Glutamatergic neuron (in vitro differentiated cells): ENCODE data around the gene GALNT17. TPM values are rescaled to one million over a fixed set of nuclear protein-coding genes. Genes with fewer than 3 reads are reported as not detected.

Source experiments
- DNase-seq: peaks from one replicate; pipeline ENCODE4 v3.0.0; 2022
- H3K27ac Mint-ChIP-seq: one replicate; pipeline ENCODE4 v1.8.0; 2020; ENCODE audit warnings: mild to moderate bottlenecking, mixed read lengths, inconsistent platforms; ENCODE audit not compliant: unreplicated experiment
- H3K27me3 Mint-ChIP-seq: one replicate; pipeline ENCODE4 v1.8.0; 2020; ENCODE audit warnings: mild to moderate bottlenecking, moderate library complexity, mixed read lengths, inconsistent platforms; ENCODE audit not compliant: unreplicated experiment
- H3K36me3 Mint-ChIP-seq: one replicate; pipeline ENCODE4 v1.8.0; 2020; ENCODE audit warnings: mild to moderate bottlenecking, mixed read lengths, inconsistent platforms; ENCODE audit not compliant: unreplicated experiment
- H3K4me1 Mint-ChIP-seq: one replicate; pipeline ENCODE4 v1.8.0; 2020; ENCODE audit warnings: mild to moderate bottlenecking, low read depth, mixed read lengths, inconsistent platforms; ENCODE audit not compliant: unreplicated experiment
- H3K4me3 Mint-ChIP-seq: one replicate; pipeline ENCODE4 v1.8.0; 2020; ENCODE audit warnings: mild to moderate bottlenecking, mixed read lengths, inconsistent platforms; ENCODE audit not compliant: unreplicated experiment
- H3K9me3 Mint-ChIP-seq: one replicate; pipeline ENCODE4 v1.8.0; 2020; ENCODE audit warnings: mild to moderate bottlenecking, moderate library complexity, mixed read lengths, inconsistent platforms; ENCODE audit not compliant: unreplicated experiment
- total RNA-seq: library from RNA; stranded (reverse); fragmentation: NEBNext Ultra II Directional; extraction: Animal tissue kit (Norgen Biotek cat#: 25700); gene quantifications from one replicate; pipeline ENCODE4 v1.2.1, GENCODE V29; 2021; ENCODE audit not compliant: unreplicated experiment
- TF ChIP-seq, protein P1 (sequence below): fragments of 200-600 bp; sonication (generic); IDR thresholded peaks from one replicate; pipeline ENCODE4 v1.5.0; 2021; ENCODE audit not compliant: partially characterized antibody, unreplicated experiment

GALNT17 gene
- total RNA-seq, 1 donor from 2014 or later, result 42.0 TPM

DNA sequence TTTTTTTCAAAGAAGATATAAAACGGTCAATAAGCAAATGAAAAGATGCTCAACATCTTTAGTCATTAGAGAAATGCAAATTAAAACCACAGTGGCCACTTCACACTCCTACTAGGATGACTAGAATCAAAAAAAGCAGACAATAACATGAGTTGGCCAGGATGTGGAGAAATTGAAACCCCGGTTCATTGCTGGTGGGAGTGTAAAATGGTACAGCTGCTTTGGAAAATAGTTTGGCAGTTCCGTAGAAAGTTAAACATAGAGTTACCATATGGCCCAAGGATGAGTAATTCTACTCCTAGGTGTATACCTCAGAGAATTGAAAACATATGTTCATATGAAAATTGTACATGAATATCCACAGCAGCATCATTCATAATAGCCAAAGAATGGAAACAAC, 573.3 kb downstream of the GALNT17 start:
- H3K27me3 Mint-ChIP-seq, result no peaks in the 10 kb centered on the region
- TF ChIP-seq, protein P1, sequence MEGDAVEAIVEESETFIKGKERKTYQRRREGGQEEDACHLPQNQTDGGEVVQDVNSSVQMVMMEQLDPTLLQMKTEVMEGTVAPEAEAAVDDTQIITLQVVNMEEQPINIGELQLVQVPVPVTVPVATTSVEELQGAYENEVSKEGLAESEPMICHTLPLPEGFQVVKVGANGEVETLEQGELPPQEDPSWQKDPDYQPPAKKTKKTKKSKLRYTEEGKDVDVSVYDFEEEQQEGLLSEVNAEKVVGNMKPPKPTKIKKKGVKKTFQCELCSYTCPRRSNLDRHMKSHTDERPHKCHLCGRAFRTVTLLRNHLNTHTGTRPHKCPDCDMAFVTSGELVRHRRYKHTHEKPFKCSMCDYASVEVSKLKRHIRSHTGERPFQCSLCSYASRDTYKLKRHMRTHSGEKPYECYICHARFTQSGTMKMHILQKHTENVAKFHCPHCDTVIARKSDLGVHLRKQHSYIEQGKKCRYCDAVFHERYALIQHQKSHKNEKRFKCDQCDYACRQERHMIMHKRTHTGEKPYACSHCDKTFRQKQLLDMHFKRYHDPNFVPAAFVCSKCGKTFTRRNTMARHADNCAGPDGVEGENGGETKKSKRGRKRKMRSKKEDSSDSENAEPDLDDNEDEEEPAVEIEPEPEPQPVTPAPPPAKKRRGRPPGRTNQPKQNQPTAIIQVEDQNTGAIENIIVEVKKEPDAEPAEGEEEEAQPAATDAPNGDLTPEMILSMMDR, result no peak

DNA sequence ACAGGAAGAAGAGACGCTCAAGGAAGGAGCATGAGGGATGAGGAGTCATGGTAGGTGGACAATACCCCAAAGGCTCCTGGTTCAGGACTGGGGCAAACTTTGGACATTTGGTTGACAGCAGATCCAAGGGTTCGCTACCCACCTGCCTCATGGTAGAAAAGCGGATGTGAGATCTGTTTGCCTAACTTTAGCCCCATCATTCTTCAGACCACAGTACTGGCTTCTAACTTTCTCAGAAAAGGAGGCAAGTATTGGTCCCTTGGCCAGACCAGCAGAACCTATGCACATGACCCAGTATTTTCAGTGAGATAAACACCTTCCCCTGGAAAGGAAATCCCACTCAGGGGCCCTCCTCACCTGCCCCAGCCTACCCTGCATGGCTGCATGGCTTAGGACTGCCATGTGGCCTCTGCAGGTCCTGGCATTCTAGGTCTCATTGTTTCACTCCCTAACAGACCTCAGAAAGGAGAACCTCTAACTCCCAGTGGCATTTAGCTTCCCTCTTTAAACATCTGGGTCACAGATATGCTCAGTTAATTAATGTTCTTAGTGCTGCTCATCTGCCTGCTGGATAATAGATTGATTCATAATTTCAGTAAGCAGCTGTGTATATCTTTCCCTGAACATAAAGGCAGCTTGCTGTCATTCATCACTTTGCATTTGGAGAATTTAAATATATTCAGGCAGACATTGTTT, 574.1 kb downstream of the GALNT17 start:
- no peak for DNase-seq
- TF ChIP-seq, protein P1, result no peak
- H3K4me3 Mint-ChIP-seq, result no peak overlapping the region
- peaks cover 32% of the 10 kb centered on the region for H3K36me3 Mint-ChIP-seq
- no peaks in the 10 kb centered on the region for H3K27me3 Mint-ChIP-seq
- H3K9me3 Mint-ChIP-seq, result peaks cover 9% of the 10 kb centered on the region
- H3K4me1 Mint-ChIP-seq, result peaks cover 2% of the 10 kb centered on the region
- H3K27ac Mint-ChIP-seq, result no peak overlapping the region

More for the DNA sequence above, 573.3 kb downstream of the GALNT17 start:
- DNase-seq, result no peak
- Mint-ChIP-seq H3K36me3 (peaks cover 39% of the 10 kb centered on the region), H3K4me3 (no peak overlapping the region), H3K27ac (no peak overlapping the region), H3K9me3 (peaks cover 9% of the 10 kb centered on the region), H3K4me1 (peaks cover 1% of the 10 kb centered on the region)

DNA sequence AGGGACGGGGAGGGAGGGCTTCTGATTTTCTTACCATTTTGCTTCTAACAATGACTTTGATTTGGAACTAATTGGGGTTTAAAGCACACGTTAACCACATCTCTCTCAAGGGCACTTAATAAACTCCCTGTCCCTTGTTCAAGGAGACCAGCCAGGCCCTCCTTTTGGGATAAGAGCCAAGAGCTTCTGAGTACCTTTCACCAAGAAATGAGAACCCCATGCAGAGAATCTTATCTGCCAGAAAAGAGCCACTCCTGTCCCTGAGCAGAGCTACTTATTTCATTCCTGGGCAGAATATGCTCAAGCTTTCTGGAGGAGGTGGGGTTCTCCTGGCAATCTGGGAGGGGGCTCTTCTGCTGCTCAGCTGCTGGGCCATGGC, 574.6 kb downstream of the GALNT17 start:
- Mint-ChIP-seq H3K36me3 (peaks cover 32% of the 10 kb centered on the region), H3K27ac (no peak overlapping the region), H3K9me3 (peaks cover 9% of the 10 kb centered on the region), H3K4me1 (peaks cover 2% of the 10 kb centered on the region), H3K4me3 (no peak overlapping the region), H3K27me3 (no peaks in the 10 kb centered on the region)
- TF ChIP-seq, protein P1, result no peak
- DNase-seq, result no peak

DNA sequence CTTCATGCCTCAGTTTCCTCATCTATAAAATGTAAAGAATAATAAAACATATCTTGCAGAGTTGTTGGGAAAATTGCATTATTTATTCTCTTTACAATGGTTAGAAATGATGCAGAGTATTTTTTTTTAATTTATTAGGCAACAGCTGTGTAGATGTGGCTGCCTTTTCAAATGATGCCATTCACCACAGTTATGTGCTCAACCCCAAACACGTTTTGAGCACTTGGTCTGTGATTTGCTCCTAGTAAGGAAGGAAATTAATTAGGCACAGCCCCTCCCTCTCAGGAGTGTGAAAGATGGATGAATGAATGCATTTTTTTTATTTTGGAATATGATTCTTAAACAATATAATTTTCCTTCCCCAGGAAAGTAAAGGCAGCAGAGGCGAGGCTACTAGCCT, 575.1 kb downstream of the GALNT17 start:
- Mint-ChIP-seq H3K36me3 (peaks cover 32% of the 10 kb centered on the region), H3K27me3 (no peaks in the 10 kb centered on the region), H3K27ac (no peak overlapping the region), H3K4me1 (peaks cover 2% of the 10 kb centered on the region), H3K9me3 (peaks cover 9% of the 10 kb centered on the region), H3K4me3 (no peak overlapping the region)
- no peak for DNase-seq
- TF ChIP-seq, protein P1, result no peak

DNA sequence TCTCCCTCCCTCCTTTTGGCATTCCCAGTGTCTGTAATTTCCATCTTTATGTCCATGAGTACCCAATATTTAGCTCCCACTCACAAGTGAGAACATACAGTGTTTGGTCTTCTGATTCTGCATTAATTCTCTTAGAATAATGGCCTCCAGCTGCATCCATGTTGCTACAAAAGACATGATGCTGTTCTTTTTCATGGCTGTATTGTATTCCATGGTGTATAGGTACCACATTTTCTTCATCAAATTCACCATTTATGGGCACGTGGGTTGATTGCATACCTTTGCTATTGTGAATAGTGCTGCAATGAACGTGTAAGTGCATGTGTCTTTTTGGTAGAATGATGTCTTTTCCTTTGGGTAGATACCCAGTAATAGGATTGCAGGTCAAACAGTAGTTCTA, 576.8 kb downstream of the GALNT17 start:
- Mint-ChIP-seq H3K4me3 (no peak overlapping the region), H3K27ac (no peak overlapping the region), H3K4me1 (peaks cover 2% of the 10 kb centered on the region), H3K27me3 (no peaks in the 10 kb centered on the region), H3K36me3 (peaks cover 29% of the 10 kb centered on the region), H3K9me3 (peaks cover 8% of the 10 kb centered on the region)
- DNase-seq, result no peak
- TF ChIP-seq, protein P1, result no peak
